GM23248 (cell line): Measurements from ENCODE around the gene VIPR2.

Experiments
- EZH2 ChIP-seq: fragments of 200-600 bp; sonication (generic); IDR thresholded peaks from 2 replicates; pipeline ENCODE4 v1.6.1; 2018; ENCODE audit warnings: antibody characterized with exemption, mild to moderate bottlenecking; ENCODE audit not compliant: insufficient read depth, poor library complexity, severe bottlenecking
- EZH2phosphoT487 ChIP-seq: fragments of 200-600 bp; sonication (generic); IDR thresholded peaks from 2 replicates; pipeline ENCODE4 v1.6.1; 2018; ENCODE audit warnings: antibody characterized with exemption, moderate library complexity, mild to moderate bottlenecking, low read depth; ENCODE audit not compliant: insufficient read depth

- no peak for TF ChIP-seq EZH2phosphoT487
- no peak for TF ChIP-seq EZH2
These were observed 8.2 kb downstream of the VIPR2 start for GRCh38 chr7:159136442-159136841.
